Neuron (in vitro differentiated cells): ENCODE results near the gene TYK2.

ENCODE experiments used
- H2AFZ ChIP-seq: one replicate; pipeline ENCODE4 v1.6.1; 2013; ENCODE audit warnings: low read depth, mild to moderate bottlenecking, inconsistent platforms, low read length, moderate library complexity
- H3K27me3 ChIP-seq: one replicate; pipeline ENCODE4 v1.6.1; 2013; ENCODE audit warnings: low read length; ENCODE audit not compliant: insufficient read depth
- H3K36me3 ChIP-seq: one replicate; pipeline ENCODE4 v1.6.1; 2013; ENCODE audit warnings: low read length; ENCODE audit not compliant: insufficient read depth
- H3K4me1 ChIP-seq: one replicate; pipeline ENCODE4 v1.6.1; 2013; ENCODE audit warnings: low read length; ENCODE audit not compliant: insufficient read depth
- H3K4me3 ChIP-seq: 2 replicates; pipeline ENCODE4 v1.5.1; 2013; ENCODE audit warnings: mild to moderate bottlenecking, low read length, moderate library complexity
- H3K9me3 ChIP-seq: one replicate; pipeline ENCODE4 v1.6.1; 2013; ENCODE audit warnings: low read length

TYK2 gene

DNA sequence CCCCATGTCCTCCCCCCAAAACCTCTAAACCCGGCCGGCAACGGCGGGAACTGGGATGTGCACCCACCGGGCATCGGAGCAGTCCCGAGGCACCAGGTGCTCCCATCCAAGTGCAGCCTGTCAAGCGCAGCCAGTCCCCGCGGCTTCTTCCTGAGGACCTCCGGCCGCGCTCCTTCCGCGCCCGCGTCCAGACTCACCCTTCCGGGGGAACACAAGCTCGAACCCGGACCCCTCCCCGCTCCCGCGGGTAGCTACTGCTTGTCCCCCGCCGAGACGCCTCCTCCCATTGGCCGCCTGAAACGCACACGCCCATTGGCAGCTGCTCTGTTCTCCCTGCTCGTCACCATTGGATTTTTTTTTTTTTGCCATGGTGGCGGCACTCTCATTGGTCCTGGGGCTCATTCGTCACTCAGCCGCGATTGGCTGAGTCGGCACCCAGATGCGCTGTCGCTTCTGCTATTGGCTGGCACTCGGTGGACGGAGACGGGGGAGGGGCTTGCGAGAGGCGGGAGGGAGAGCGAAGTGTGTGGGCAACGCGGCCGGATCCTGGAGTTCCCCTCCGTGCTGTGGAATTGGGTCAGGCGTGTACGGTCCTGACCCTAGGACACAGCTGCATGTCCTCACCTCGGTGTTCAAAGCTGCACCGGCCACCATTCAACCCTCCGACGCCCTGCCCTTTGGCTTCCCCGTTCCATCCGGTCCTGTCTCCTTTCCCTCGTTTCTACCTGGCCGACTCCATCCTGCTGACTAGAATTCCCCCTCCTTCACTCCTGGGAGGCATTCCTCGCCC, at the start of gene TYK2:
Gene TYK2 (minus strand): TSS at position 260 of the 790 bp plus-strand sequence. CDS start 2,166 bp downstream, outside the sequence.
- peaks cover 13% of the 10 kb centered on the region for H3K36me3 ChIP-seq
- no peaks in the 10 kb centered on the region for H3K9me3 ChIP-seq
- peak within 1 kb of the TSS; percentile 86 for H3K4me3 ChIP-seq
- H3K4me1 ChIP-seq, result peaks cover 11% of the 10 kb centered on the region
- H2AFZ ChIP-seq, result peak within 1 kb of the TSS; percentile 92
- H3K27me3 ChIP-seq, result no peaks in the 10 kb centered on the region

DNA sequence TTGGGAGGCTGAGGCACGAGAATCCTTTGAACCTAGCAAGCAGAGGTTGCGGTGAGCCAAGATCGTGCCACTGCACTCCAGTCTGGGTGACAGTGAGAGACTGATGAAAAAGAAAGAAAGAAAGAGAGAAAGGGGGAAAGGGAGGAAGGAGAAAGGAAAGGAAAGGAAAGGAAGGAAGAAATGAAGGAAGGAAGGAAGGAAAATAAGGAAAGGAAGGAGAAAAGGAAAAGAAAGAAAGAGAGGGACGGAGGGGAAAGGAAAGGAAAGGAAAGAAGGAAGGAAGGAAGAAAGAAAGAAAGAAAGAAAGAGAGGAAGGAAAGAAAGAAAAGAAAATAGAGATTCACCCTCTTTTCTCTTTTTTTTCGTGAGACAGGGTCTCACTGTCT, 48.6 kb upstream of the TYK2 start:
- H3K27me3 ChIP-seq, result peaks cover 79% of the 10 kb centered on the region

DNA sequence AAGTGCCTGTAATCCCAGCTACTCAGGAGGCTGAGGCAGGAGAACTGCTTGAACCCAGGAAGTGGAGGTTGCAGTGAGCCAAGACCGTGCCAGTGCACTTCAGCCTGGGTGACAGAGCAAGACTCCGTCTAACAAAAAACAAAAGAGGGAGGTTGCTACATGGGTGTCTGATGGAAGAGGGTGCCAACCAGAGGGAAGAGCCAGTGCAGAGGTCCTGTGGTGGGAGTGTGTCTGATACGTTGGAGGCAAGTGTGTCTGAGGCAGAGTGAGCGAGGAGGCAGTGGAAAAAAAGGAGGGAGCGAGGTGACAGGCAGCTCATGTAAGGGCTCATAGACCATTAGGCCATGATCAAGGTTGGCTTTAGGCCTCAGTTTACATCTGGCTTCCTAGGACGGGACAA, 46.8 kb upstream of the TYK2 start:
- Histone ChIP-seq H3K9me3 (no peaks in the 10 kb centered on the region), H3K4me1 (peaks cover 1% of the 10 kb centered on the region), H2AFZ (no peak overlapping the region), H3K27me3 (peaks cover 73% of the 10 kb centered on the region), H3K36me3 (no peaks in the 10 kb centered on the region), H3K4me3 (no peak overlapping the region)

More for the DNA sequence above, 48.6 kb upstream of the TYK2 start:
- Histone ChIP-seq H3K9me3 (no peaks in the 10 kb centered on the region), H2AFZ (no peak overlapping the region), H3K4me1 (peaks cover 5% of the 10 kb centered on the region), H3K4me3 (no peak overlapping the region), H3K36me3 (no peaks in the 10 kb centered on the region)

DNA sequence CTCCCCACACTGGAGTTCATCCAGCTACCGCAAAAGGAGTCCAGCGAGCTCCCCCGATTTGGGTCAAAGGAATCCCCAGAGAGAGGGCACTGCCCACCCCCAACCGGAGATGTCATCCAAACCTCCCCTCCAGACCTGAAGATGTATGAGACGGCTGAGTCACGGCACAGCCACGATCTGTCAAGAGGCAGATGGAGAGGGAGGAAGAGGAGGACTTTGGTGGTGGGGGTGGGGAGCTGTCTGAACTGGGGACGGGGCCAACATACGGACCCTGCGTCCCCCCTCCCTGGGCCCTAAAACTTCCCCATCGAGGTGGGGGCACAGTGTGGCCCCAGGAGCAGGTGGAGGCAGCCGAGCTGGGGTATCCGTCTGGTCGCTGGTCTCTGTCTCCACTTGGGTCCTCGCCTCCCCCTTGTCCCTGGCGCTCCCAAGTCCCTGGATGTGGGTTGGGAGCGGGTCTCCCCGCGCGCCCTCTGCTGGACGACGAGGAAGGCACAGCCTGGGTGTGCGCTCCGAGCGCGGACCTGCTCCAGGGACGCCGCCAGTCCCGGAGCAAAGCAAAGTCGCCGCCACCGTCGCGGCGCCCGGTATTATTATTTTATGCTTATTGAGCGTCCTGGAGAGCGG, 43.8 kb upstream of the TYK2 start:
- H3K36me3 ChIP-seq, result no peaks in the 10 kb centered on the region
- H3K4me3 ChIP-seq, result no peak overlapping the region
- no peak overlapping the region for H2AFZ ChIP-seq
- peaks cover 70% of the 10 kb centered on the region for H3K27me3 ChIP-seq
- no peaks in the 10 kb centered on the region for H3K9me3 ChIP-seq
- peaks cover 14% of the 10 kb centered on the region for H3K4me1 ChIP-seq

DNA sequence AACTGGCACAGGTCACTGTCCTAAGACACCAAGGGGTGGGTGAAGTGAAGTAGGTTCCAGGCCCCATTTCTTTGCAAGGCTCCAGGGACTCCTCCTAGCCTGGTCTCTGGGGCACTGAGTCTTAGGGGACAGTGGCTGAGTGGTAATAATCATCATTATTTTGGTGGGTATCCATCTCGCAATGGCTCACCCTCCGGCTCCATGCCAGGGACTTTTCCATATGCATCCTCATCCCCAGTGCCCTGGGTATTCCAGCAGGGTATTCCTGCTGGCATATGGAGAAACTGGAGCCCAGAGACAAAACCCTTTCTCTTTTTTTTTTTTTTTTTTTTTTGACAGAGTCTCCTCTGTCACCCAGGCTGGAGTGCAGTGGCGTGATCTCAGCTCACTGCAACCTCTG, 42.5 kb upstream of the TYK2 start:
- Histone ChIP-seq H3K4me3 (no peak overlapping the region), H3K4me1 (peaks cover 22% of the 10 kb centered on the region), H3K27me3 (peaks cover 67% of the 10 kb centered on the region), H2AFZ (no peak overlapping the region), H3K36me3 (no peaks in the 10 kb centered on the region), H3K9me3 (no peaks in the 10 kb centered on the region)

DNA sequence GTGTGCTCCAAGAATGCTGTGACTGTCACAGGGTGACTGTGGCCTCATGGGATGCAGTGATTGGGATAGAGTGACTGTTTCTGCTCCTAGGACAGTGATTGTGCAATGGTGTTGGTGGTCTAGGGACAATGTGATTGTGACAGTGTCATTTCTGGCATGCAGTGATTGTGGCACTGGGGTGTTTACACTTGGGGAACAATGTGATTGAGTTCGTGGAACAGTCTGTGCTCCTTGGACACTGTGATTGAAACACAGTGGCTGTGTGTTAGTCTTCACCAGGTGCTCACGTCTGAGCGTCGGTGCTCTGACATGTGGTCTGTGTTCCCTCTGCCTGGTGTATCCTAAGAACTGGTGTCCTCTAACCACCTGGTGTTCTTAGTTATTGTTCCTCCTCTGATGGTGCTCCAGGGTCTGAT, 41.7 kb upstream of the TYK2 start:
- H3K9me3 ChIP-seq, result no peaks in the 10 kb centered on the region
- no peak overlapping the region for H2AFZ ChIP-seq
- peaks cover 68% of the 10 kb centered on the region for H3K27me3 ChIP-seq
- no peak overlapping the region for H3K4me3 ChIP-seq
- H3K4me1 ChIP-seq, result peaks cover 25% of the 10 kb centered on the region
- H3K36me3 ChIP-seq, result no peaks in the 10 kb centered on the region

DNA sequence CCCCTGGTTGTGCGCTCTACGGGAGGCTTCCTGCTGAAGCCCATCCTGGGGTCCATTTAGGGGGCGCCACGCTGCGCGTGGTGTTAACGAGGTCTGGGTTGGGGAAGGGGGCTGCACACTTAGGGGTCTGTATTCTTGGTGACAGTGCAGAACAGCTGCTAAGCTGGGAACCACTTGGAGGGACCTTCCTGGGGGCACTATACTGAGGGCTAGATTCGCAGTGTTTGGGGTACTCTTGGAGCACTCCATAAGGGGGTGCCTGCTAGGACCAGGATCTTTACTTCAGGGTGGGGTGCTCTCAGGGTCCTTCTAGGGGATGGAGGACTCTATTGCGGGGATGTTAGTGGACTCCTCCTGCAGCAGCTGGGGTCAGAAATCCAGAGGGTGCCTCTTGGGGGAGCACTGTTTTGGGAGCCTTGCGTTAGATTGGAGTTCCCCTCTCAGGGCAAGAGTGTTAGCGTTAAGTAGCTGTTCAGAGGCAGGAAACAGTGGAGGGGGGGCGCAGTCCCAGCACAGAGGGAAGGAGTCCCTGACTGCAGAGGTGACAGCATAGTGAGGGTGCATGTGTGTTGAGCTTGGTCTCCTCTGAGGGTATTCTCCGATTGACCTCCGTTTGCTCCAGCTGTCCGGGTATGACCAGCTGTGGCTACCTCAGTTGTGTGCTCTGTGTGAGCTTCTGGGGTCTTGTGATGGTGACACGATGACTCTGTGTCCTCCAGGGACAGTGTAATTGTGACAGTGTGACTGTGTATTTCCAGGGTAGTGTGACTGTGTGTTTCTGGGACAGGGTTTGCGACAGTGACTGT, 41.1 kb upstream of the TYK2 start:
- Histone ChIP-seq H3K27me3 (peaks cover 72% of the 10 kb centered on the region), H2AFZ (no peak overlapping the region), H3K36me3 (no peaks in the 10 kb centered on the region), H3K9me3 (no peaks in the 10 kb centered on the region), H3K4me3 (no peak overlapping the region), H3K4me1 (peaks cover 25% of the 10 kb centered on the region)

DNA sequence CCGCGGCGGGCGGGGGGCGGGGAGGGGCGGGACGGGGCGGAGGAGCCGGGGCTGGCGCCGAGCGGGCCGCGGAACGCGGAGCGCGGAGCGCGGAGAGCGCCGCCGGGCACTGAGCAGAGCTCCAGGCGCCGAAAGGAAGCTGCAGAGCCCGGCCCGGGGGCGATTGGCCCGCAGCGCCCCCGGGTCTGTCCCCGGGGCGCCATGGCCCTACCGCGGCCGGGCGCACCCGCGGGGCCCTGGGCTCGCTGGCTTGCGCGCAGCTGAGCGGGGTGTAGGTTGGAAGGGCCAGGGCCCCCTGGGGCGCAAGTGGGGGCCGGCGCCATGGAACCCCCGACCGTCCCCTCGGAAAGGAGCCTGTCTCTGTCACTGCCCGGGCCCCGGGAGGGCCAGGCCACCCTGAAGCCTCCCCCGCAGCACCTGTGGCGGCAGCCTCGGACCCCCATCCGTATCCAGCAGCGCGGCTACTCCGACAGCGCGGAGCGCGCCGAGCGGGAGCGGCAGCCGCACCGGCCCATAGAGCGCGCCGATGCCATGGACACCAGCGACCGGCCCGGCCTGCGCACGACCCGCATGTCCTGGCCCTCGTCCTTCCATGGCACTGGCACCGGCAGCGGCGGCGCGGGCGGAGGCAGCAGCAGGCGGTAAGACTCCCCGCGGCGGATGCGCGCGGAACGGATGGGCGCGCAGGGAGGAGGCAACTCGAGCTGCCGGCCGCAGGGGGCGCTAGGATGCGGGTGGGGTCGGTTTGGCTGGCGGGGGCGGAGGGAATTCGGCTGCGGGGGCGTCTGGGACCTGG, 40.3 kb upstream of the TYK2 start, which contains the start of gene PDE4A:
Gene PDE4A (plus strand): TSS at position 95 of the 796 bp plus-strand sequence. CDS start 227 bp downstream, at position 322.
- Histone ChIP-seq H3K9me3 (no peaks in the 10 kb centered on the region), H3K36me3 (no peaks in the 10 kb centered on the region), H3K27me3 (peaks cover 72% of the 10 kb centered on the region), H2AFZ (no peak within 1 kb of the TSS), H3K4me3 (peak within 1 kb of the TSS; percentile 41), H3K4me1 (peaks cover 29% of the 10 kb centered on the region)

DNA sequence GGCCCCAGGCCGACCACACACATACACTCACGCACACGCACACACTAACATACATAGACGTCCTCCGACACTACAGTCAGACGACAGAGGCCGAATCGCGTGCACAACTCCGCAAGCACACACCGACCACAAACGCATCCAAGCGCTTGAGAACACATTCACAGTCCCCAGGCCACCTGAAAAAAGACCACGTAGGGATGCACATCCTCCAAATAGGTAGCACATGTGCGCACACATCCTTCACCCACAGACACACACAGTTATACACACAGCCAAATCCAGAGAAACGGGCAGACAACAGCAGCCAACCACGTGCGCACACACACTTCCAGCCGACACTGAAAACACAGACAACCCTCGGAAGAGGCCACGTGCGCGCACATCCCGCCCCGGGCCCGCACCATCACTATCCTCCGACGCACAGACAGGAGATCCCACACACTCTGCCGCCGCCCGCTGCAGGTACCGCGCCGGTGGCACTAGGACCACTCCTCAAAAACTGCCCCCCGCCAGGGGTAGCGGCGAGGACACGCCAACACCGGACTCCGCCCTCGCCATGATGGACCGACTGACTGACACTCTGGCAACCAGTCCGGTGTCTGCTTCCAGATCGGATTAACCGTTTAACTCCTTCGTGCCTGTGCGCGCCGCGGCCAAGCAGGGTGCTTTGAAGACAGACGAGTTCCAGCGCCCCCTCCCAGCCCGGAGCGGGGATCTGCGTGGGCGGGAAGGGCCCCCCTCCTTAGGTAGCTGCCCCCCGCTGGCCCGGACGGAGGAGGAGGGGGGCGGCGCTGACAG, 39.5 kb upstream of the TYK2 start:
- H3K27me3 ChIP-seq, result peaks cover 69% of the 10 kb centered on the region
- H3K4me3 ChIP-seq, result peak overlapping the region; percentile 41
- peaks cover 29% of the 10 kb centered on the region for H3K4me1 ChIP-seq
- no peak overlapping the region for H2AFZ ChIP-seq
- H3K36me3 ChIP-seq, result no peaks in the 10 kb centered on the region
- no peaks in the 10 kb centered on the region for H3K9me3 ChIP-seq

DNA sequence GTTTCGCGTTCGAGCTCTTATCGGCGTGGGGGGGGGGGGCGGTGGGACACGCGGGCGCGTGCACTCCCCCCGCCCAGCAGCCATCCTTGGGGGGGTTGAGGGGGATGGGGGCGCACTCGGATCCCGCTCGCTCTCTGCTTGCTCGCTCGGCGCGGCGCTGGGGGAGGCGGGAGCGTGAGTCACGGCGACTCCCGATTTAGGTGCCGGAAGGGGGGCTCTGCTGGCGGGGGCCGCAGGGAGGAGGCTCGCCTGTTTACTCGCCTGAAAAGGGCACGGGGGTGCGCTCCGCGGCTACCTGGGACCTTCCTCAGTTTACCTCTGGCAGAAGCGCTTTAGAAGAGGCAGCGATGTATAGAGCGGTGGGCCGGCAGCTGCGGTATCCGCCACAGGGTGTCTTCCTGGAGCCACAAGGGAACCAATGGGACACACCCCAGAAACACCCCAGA, 38.9 kb upstream of the TYK2 start:
- Histone ChIP-seq H2AFZ (no peak overlapping the region), H3K36me3 (no peaks in the 10 kb centered on the region), H3K9me3 (peaks cover 4% of the 10 kb centered on the region), H3K27me3 (peaks cover 65% of the 10 kb centered on the region), H3K4me3 (peak overlapping the region; percentile 41), H3K4me1 (peaks cover 29% of the 10 kb centered on the region)

DNA sequence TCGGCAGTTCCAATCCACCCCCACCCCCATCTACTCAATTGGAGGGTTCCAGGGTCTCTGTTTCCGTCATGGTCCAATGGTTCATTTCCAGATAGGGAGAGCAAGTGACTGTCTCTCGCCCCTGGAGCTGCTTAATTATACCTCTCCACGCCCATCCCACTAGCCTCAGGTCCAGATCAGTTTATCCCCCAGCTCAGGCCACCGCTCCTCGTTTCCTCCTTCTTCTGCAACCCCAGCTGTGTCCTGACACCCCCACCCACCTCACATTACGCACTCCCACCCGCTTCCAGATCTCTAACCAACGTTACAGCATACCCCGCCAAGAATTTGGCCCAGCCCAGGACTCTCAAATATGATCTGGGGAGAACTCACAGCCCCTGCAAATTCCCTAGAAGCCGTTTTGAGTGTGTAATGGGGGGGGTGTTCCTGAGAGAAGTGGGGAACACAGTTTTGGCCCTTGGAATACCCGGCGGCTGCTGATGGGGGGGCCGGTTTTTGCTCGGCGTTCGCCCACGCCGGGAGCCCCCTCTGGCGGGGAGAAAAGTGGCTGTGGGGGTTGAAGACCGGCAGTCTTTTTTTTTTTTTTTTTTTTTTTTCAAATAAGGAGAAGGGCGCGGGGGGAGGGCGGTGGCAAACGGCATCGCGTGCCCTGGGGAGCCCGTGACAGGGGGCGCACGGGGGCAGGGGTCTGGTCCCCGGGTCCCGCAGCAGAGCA, 38.3 kb upstream of the TYK2 start:
- no peaks in the 10 kb centered on the region for H3K36me3 ChIP-seq
- peaks cover 5% of the 10 kb centered on the region for H3K9me3 ChIP-seq
- H3K4me1 ChIP-seq, result peaks cover 29% of the 10 kb centered on the region
- no peak overlapping the region for H2AFZ ChIP-seq
- H3K27me3 ChIP-seq, result peaks cover 65% of the 10 kb centered on the region
- no peak overlapping the region for H3K4me3 ChIP-seq
